Fibroblast of lung (primary cell): Measurements from ENCODE around the gene TRIML1. TPM values are rescaled to one million over a fixed set of nuclear protein-coding genes. Genes with fewer than 3 reads are reported as not detected.

Experiments used
- DNase-seq, 2 donors: peaks; one replicate each; pipeline versions ENCODE4 v3.0.0 to v3.0.0-alpha.2; 2010; ENCODE audit warnings: low read depth in 2 of 2
- H2AFZ ChIP-seq: 2 replicates; pipeline ENCODE4 v1.5.1; 2012; ENCODE audit warnings: low read length, control low read depth, inconsistent platforms
- H3K27ac ChIP-seq: 2 replicates; pipeline ENCODE4 v1.5.1; 2011; ENCODE audit warnings: low read length, control low read depth; ENCODE audit not compliant: insufficient read depth
- H3K27me3 ChIP-seq: 2 replicates; pipeline ENCODE4 v1.5.1; 2011; ENCODE audit warnings: mild to moderate bottlenecking, low read length; ENCODE audit not compliant: control insufficient read depth, insufficient read depth
- H3K36me3 ChIP-seq: 2 replicates; pipeline ENCODE4 v1.5.1; 2011; ENCODE audit warnings: low read length; ENCODE audit not compliant: control insufficient read depth, insufficient read depth
- H3K4me1 ChIP-seq: 2 replicates; pipeline ENCODE4 v1.5.1; 2011; ENCODE audit warnings: low read length; ENCODE audit not compliant: control insufficient read depth, insufficient read depth; ENCODE audit errors: extremely low read depth
- H3K4me2 ChIP-seq: 2 replicates; pipeline ENCODE4 v1.5.1; 2011; ENCODE audit warnings: low read length, control low read depth; ENCODE audit not compliant: insufficient read depth; ENCODE audit errors: extremely low read depth
- H3K4me3 ChIP-seq, 4 experiments: fragments of 200-600 bp in 1 of 4; sonication (generic) in 1 of 4; replicated peaks in 1 of 4; 2 replicates each; pipeline ENCODE4 v1.5.1; 2011 to 2016; ENCODE audit warnings: low read length in 4 of 4, low read depth in 3 of 4, mild to moderate bottlenecking in 3 of 4, control low read depth in 2 of 4, inconsistent platforms in 1 of 4, mixed read lengths in 1 of 4; ENCODE audit not compliant: insufficient read depth in 1 of 4; ENCODE audit errors: control extremely low read depth in 1 of 4
- H3K79me2 ChIP-seq: 2 replicates; pipeline ENCODE4 v1.5.1; 2012; ENCODE audit warnings: mild to moderate bottlenecking, low read length, inconsistent platforms; ENCODE audit not compliant: control insufficient read depth, insufficient read depth
- H3K9ac ChIP-seq: 2 replicates; pipeline ENCODE4 v1.5.1; 2011; ENCODE audit warnings: mild to moderate bottlenecking, low read length, control low read depth; ENCODE audit not compliant: insufficient read depth
- H3K9me3 ChIP-seq: 2 replicates; pipeline ENCODE4 v1.5.1; 2012; ENCODE audit warnings: low read depth, low read length; ENCODE audit not compliant: control insufficient read depth, insufficient read depth
- H4K20me1 ChIP-seq: 2 replicates; pipeline ENCODE4 v1.5.1; 2011; ENCODE audit warnings: low read length; ENCODE audit not compliant: control insufficient read depth, insufficient read depth; ENCODE audit errors: extremely low read depth
- CTCF ChIP-seq, 2 donors: IDR thresholded peaks in 1 of 2; conservative IDR thresholded peaks in 1 of 2; 1 replicate in 1 of 2; 2 replicates in 1 of 2; pipeline ENCODE4 v1.5.1; 2011 to 2012; ENCODE audit warnings: low read length in 2 of 2, control low read depth in 1 of 2, inconsistent platforms in 1 of 2, low read depth in 1 of 2, mild to moderate bottlenecking in 1 of 2
- EZH2 ChIP-seq: IDR thresholded peaks from 2 replicates; pipeline ENCODE4 v1.5.1; 2012; ENCODE audit warnings: low read length, control low read depth, mild to moderate bottlenecking; ENCODE audit errors: missing control alignments
- polyA plus RNA-seq, 2 donors: library from polyadenylated mRNA; depleted of rRNA in 1 of 2; stranded (reverse) in 1 of 2; unstranded in 1 of 2; fragments of >200 nt; gene quantifications; 2 replicates each; pipeline ENCODE4 v1.2.1, GENCODE V29; 2011 to 2012; ENCODE audit warnings: missing spikeins in 1 of 2
- total RNA-seq: library from RNA; depleted of rRNA; stranded (reverse); fragments of >200 nt; gene quantifications from 2 replicates; pipeline ENCODE4 v1.2.1, GENCODE V29; 2014

Gene TRIML1
- total and polyA plus RNA-seq, 2 donors (not counting 1 experiment from before 2014, with no cell fraction given) = not detected

DNA sequence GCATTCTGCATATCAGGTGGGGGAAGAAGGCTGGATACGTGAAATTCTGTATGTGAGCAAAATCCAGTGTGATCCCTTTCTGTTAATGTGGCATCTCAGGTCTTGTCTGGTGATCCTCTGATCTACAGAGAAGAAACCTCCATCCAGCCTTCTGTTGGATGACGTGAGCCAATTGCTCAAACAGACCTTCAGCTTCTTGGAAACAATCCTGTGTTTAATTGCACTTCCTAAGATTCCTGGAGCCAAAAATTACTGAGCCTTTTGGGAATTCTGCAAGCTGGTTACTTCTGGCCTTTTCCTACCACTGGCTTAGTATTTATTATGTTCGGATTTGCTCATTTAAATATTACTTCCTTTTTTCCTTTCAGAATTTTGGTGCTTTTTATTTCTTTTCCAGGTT, 51.2 kb downstream of the TRIML1 start:
- no peak overlapping the region for H3K27ac ChIP-seq
- H3K36me3 ChIP-seq = no peaks in the 10 kb centered on the region
- no peaks in the 10 kb centered on the region for H3K4me1 ChIP-seq
- H3K4me3 ChIP-seq = no peak overlapping the region
- H3K9me3 ChIP-seq = no peaks in the 10 kb centered on the region
- no peak overlapping the region for H3K9ac ChIP-seq
- no peaks in the 10 kb centered on the region for H3K27me3 ChIP-seq
- H4K20me1 ChIP-seq = no peaks in the 10 kb centered on the region
- TF ChIP-seq CTCF (conservative IDR thresholded peaks at IDR 0.05 in 1 of 2, IDR thresholded peaks at IDR 0.05 in 1 of 2; ENCODE audit: low read depth in 1 of 2, low read length in 2 of 2) (no peak), EZH2 (no peak)
- peak in 1 of 2 donors; percentile 10 for DNase-seq
- no peak overlapping the region for H2AFZ ChIP-seq
- H3K4me2 ChIP-seq = no peak overlapping the region
- no peaks in the 10 kb centered on the region for H3K79me2 ChIP-seq

- no peak for DNase-seq
- no peaks in the 10 kb centered on the region for H3K4me1 ChIP-seq
- H3K9me3 ChIP-seq = no peaks in the 10 kb centered on the region
- TF ChIP-seq EZH2 (no peak), CTCF (conservative IDR thresholded peaks at IDR 0.05 in 1 of 2, IDR thresholded peaks at IDR 0.05 in 1 of 2; ENCODE audit: low read depth in 1 of 2, low read length in 2 of 2) (no peak)
- no peaks in the 10 kb centered on the region for H4K20me1 ChIP-seq
- H3K4me3 ChIP-seq = no peak overlapping the region
- H3K79me2 ChIP-seq = no peaks in the 10 kb centered on the region
- no peak overlapping the region for H3K27ac ChIP-seq
- H3K4me2 ChIP-seq = no peak overlapping the region
- H2AFZ ChIP-seq = no peak overlapping the region
- H3K36me3 ChIP-seq = no peaks in the 10 kb centered on the region
- no peaks in the 10 kb centered on the region for H3K27me3 ChIP-seq
- no peak overlapping the region for H3K9ac ChIP-seq
Measured at GRCh38 chr4:188194421-188194820, 55.2 kb downstream of the TRIML1 start.

GRCh38 chr4:188195389-188195985, 56.2 kb downstream of the TRIML1 start:
- H4K20me1 ChIP-seq = no peaks in the 10 kb centered on the region
- H3K4me2 ChIP-seq = no peak overlapping the region
- H3K27ac ChIP-seq = no peak overlapping the region
- H3K36me3 ChIP-seq = no peaks in the 10 kb centered on the region
- H3K4me3 ChIP-seq = no peak overlapping the region
- no peaks in the 10 kb centered on the region for H3K4me1 ChIP-seq
- no peaks in the 10 kb centered on the region for H3K27me3 ChIP-seq
- DNase-seq = no peak
- no peaks in the 10 kb centered on the region for H3K9me3 ChIP-seq
- H3K9ac ChIP-seq = no peak overlapping the region
- no peaks in the 10 kb centered on the region for H3K79me2 ChIP-seq
- H2AFZ ChIP-seq = no peak overlapping the region
- TF ChIP-seq CTCF (conservative IDR thresholded peaks at IDR 0.05 in 1 of 2, IDR thresholded peaks at IDR 0.05 in 1 of 2; ENCODE audit: low read depth in 1 of 2, low read length in 2 of 2) (no peak), EZH2 (no peak)
